SK-MEL-5 (cell line): ENCODE results near the gene SLC25A30. TPM values are rescaled to one million over a fixed set of nuclear protein-coding genes. Genes with fewer than 3 reads are reported as not detected.
"Not testable (repeated sequence)": the region's sequence is repeated elsewhere in the genome, so short reads cannot be mapped to it uniquely, and the experiment has no call there.

ENCODE experiments used
- DNase-seq: peaks from one replicate; pipeline ENCODE4 v3.0.0-alpha.2; 2016; ENCODE audit warnings: low read depth, low spot score
- in situ Hi-C: cut with HindIII; loops from 2 replicates; pipeline ENCODE4 v1.10.0; 2016; ENCODE audit warnings: low sequenced_read_pairs, high pct_unique_total_duplicates, low pct_unique_long_range_greater_than_20kb
- total RNA-seq: library from RNA; depleted of rRNA; stranded (reverse); fragments of >200 nt; shearing (Covaris generic); gene quantifications from 2 replicates; pipeline ENCODE4 v1.2.3, GENCODE V29; 2014

The SLC25A30 gene
- total RNA-seq, 1 experiment from 2014 or later: 14.9 TPM

DNA sequence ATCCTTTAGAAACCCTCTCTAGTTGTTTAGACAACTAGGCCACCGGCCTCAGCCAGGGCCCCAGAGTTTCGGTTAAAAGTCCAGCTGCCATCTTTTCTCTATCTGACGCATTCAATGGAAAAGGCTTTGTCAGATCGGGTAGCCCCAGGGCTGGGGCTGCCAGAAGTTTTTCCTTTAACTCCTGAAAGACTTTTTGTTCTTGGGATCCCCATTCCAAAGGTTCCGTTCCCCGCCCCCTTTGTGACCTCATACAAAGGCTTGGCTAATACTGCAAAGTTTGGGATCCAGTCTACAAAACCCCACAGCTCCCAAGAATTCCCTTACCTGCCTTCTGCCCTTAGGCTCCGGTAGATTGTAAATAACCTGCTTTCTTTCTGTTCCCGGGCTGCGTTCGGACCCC is 38.7 kb downstream of the SLC25A30 start:
- peak; percentile 93 for DNase-seq
- in situ Hi-C loops: not testable (repeated sequence)

DNA sequence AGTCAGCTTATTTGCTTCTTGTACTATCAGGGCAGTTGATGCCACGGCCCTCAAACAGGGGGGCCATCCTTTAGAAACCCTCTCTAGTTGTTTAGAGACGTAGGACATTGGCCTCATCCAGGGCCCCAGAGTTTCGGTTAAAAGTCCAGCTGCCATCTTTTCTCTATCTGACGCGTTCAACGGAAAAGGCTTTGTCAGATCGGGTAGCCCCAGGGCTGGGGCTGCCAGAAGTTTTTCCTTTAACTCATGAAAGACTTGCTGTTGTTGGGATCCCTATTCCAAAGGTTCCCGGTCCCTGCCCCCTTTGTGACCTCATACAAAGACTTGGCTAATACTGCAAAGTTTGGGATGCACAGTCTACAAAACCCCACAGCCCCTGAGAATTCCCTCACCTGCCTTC is 39.4 kb downstream of the SLC25A30 start:
- DNase-seq: peak; percentile 73
- in situ Hi-C loops: not testable (repeated sequence)

DNA sequence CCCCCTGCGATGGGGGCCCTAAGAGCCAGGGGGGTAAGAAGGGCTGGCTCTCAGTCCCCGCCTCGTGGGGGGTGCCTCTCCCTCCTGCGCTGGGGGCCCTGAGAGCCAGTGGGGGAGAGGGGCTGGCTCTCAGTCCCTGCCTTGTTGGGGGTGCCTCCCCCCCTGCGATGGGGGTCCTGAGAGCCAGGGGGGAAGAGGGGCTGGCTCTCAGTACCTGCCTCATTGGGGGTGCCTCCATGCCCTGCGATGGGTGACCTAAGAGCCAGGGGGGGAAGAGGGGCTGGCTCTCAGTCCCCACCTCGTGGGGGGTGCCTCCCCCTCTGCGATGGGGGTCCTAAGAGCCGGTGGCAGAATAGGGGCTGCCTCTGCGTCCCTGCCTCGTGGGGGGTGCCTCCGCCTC is 40.9 kb downstream of the SLC25A30 start:
- in situ Hi-C loops, DNase-seq: not testable (repeated sequence)

DNA sequence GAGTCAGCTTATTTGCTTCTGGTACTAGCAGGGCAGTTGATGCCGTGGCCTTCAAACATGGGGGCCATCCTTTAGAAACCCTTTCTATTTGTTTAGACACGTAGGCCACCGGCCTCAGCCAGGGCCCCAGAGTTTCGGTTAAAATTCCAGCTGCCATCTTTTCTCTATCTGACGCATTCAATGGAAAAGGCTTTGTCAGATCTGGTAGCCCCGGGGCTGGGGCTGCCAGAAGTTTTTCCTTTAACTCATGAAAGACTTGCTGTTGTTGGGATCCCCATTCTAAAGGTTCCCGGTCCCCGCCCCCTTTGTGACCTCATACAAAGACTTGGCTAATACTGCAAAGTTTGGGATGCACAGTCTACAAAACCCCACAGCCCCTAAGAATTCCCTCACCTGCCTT is 41.5 kb downstream of the SLC25A30 start:
- in situ Hi-C loops: not testable (repeated sequence)

DNA sequence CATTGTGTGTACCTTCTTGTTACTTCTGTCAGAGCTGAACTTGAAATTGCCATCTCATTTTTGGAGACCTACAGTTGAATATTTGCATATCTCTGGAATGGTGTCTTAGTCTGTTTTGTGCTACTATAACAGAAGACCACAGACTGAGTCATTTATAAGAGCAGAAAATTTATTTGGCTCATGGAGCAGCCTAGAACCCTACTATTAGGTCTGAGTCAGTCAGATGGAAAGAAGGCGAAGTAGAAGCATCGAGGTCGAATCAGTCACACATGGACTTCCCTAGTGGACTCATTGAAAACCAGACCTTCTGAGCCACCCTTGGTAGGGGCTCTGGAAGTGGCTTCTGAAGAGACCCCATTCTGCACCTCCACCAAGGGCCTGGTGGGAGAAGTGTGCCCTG is 43.3 kb downstream of the SLC25A30 start:
- in situ Hi-C loops: no loop called here
- DNase-seq: no peak

More for the DNA sequence above, 41.5 kb downstream of the SLC25A30 start:
- peak; percentile 86 for DNase-seq

DNA sequence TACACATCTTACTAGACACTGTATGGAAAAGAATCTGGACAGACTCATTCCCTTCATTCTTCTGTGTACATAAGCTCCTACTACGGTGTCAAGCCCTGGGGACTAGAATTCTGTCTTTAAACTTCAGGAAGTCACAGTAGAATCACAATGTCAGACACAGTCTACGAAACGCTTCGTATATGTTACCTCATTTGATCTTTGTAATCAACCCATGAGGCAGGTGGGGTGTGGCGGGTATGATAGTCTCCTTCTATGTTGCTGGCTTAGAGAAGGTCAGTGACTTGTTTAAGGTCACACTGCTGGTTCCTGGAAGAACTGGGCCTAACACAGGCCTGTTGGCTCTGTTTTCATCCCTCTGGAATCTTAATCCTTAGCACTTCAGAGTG is 45.0 kb downstream of the SLC25A30 start:
- no peak for DNase-seq
- in situ Hi-C loops: no loop called here

DNA sequence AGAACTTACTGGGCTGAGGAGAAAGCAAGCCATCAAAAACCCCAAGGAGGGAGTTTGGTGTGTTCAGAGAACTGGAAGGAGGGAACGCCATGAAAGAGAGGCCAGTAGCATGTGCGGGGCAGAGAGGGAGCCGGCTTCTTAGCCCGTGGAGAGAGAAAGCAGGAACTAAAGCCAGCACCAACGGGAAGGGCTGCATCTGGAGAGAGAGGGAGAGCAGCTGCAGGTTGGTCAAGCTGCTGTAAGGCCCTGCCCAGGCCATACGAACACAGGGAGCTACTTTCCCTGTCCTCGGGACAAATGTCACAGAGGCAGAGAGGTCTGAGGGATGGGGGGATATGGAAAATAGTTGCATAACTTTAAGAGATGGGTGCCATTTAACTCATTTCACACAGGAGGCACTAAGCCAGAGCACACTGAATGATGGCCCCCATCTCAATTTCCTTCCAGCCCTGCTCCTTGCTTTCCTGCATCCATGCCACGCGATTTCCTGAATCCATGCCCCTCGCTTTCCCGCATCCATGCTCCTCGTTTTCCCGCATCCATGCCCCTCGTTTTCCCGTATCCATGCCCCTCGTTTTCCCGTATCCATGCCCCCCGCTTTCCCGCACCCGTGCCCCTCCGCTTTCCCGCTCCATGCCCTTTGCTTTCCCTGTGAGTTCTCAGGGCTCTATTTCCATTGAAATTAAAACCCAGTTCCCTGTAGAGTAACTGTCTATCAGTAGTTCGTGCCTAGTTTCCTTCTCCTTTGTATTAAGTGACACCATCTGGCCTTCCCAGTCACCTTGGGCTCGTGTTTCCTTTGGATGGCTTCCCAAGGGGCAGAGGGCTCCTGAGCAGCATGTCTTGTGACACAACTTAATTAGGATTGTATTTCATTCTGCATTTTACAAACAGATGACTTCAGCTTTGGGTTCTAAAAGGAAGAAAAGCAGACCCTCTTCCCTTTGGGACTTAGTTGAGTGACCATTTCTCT is 45.7 kb downstream of the SLC25A30 start:
- no peak for DNase-seq
- in situ Hi-C loops: no loop called here

DNA sequence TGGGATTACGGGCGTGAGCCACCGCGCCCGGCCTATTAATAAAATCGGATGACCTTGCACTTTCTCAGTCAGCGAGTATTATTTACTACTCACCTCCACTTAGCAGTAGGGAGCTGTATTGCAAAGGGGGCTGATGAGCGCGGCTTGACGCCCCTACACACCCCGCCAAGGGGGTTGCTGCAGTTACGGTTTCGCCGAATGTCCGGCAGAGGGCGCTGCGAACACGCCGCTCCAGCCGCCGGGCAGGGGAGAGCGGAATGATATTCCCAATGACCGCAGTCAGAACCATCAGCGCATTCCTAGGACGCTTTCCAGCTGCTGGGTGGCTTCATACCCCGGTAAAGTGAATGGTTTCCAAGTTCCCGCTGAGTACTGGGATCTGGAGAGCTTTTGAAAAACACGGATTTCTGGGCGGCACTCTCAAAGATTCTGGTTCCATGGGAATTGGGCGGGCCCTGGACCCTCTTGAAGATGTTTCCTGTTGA is 47.2 kb downstream of the SLC25A30 start:
- in situ Hi-C loops: no loop called here

DNA sequence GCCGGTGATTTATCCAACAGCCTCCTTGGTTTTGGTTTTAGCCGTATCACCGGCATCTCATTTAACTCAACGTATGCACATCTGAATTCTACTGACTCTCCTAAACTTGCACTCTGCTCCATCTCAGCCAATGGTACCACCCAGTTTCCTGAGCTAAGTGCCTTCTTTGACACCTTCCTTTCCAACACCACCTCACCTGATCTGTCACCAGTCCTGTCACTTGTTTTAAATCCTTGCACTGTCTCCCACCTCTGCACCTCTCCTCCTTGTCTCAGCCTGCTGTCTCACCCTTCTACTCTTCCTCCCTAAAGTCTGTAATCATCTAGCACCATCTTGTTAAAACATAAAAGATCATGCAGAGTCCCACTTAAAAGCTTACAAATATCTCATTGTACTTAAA is 49.1 kb downstream of the SLC25A30 start:
- in situ Hi-C loops: no loop called here
- no peak for DNase-seq

More for the DNA sequence above, 47.2 kb downstream of the SLC25A30 start:
- DNase-seq: peak; percentile 78

DNA sequence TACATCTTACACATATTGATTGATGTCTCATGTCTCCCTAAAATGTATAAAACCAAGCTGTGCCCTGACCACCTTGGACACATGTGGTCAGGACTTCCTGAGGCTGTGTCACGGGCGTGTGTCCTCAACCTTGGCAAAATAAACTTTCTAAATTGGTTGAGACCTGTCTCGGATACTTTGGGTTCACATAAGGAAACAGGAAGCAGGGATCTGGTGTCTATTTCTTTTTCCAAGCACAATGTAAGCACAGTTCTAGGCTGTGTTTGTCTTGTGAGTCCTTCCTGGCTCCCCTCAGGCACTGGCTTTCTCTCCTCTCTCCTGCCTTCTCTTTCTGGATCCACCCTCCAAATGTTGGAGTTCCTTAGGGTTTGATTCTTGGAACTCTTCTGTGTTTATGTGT is 49.6 kb downstream of the SLC25A30 start:
- peak; percentile 78 for DNase-seq
- in situ Hi-C loops: no loop called here

DNA sequence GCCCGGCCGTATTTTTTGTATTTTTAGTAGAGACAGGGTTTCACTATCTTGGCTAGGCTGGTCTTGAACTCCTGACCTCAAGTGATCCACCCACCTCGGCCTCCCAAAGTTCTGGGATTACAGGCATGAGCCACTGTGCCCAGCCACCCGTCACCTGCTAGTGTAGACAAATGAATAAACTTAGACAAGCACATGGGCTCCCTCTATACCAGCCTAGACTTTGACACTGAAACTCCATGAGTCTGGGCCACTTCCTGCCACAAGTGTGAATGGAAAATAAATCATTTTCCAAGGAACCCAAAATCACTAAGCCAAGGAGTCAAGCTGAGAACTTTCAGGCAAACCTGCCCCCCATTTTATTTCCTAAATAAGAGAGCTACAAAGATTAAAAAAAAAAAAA is 50.2 kb downstream of the SLC25A30 start:
- DNase-seq: no peak
- in situ Hi-C loops: no loop called here

DNA sequence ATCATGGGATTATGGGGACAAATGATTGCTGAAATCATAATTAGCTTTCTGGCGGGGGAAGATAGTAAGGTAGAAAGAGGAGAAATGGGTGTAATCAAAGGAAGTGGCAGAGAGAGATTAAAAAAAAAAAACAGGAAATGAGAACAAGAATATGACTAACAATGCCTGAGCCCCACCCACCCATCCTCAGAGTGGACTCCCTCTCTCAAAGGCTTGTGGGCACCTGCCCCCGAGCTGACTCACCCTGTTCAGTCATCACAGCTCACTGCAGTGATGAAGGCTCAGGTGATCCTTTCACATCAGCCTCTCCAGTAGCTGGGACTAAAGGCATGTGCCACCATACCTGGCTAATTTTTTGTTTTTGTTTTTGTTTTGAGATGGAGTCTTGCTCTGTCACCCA is 50.8 kb downstream of the SLC25A30 start:
- in situ Hi-C loops: no loop called here
- peak; percentile 33 for DNase-seq

DNA sequence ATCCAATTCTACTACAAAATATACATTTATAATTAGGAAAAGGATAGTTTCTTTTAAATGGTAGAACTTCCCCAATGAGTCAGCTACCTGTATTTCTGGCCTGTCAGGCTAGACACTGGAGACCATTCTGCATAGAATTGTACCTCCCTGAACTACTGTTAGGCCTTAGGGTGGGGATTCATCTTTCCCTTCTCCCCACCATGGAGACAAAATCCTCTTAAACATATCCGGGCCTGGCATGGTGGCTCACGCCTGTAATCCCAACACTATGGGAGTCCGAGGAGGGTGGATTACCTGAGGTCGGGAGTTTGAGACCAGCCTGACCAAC is 52.7 kb downstream of the SLC25A30 start:
- in situ Hi-C loops: no loop called here
- DNase-seq: no peak

DNA sequence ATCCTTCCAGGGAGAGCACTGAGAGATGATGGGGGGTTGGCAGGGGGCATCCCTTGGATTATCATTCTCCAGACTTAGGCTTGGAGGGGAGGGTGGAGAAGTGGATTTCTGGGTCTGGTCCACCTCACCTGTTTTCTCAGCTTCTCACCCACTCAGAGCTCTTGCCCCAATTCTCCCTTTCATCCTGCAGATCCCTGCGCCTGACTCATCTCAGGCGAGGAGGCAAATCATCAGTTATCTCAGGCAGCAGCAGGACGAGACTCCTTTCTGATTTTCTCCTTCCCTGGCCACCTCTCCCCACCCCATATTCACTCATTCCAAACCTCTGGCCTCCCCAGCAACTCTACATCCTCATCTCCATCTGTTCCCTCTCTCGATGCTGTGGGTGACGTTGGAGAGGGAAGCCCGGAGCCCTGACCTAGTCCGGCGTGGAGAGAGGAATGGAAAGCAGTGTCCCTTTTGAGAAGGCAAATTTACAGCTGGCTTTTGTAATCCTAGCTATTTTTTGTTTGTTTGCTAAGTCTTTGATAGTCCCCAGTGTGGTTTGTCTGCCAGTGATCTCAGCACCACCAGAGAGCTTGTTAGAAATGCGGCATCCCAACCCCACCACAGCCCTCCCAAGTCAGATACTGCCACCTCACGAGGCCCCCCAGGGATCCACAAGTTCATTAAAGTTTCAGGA is 53.2 kb downstream of the SLC25A30 start:
- no peak for DNase-seq
- in situ Hi-C loops: no loop called here

DNA sequence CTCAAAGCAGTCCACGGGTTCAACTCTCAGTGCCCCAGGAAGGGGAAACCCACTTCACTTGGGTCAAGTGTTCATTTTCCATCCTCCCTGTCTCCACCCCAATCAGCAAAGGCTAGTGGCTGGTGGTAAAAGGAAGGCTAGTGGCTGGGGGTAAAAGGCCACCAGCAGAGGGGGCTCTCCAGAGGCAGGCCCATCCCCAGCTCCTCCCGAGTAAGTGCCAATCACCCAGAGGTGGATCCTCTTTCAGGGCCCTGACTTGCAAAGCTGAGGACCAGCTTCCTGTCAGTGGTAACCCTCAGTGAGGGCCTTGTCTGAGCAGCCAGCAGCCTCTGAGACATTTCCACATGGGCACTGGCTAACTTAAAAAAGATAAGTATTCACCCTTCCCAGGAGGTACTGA is 55.2 kb downstream of the SLC25A30 start:
- in situ Hi-C loops: no loop called here

DNA sequence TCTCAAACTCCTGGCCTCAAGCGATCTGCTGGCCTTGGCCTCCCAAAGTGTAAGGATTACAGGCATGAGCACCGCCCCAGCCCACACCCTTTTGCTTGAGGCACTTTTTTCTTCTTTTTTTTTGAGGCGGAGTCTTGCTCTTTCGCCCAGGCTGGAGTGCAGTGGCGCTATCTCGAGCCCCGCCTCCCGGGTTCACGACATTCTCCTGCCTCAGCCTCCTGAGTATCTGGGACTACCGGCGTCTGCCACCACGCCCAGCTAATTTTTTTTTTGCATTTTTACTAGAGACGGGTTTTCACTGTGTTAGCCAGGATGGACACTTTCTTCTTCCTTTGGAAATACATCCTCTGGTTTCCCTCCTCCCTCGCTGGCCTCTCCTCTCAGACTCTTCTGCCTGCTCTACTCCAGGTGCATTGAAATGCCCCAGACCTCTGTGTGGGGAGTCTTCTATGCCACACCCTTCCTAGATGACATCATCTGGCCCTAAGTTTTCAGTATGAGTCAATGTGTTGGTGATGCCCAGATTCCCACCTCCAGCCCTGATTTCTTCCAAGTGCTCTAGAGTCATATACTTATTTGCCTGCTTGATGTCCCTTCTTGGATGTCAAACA is 56.5 kb downstream of the SLC25A30 start:
- in situ Hi-C loops: no loop called here
- no peak for DNase-seq

More for the DNA sequence above, 55.2 kb downstream of the SLC25A30 start:
- peak; percentile 63 for DNase-seq

DNA sequence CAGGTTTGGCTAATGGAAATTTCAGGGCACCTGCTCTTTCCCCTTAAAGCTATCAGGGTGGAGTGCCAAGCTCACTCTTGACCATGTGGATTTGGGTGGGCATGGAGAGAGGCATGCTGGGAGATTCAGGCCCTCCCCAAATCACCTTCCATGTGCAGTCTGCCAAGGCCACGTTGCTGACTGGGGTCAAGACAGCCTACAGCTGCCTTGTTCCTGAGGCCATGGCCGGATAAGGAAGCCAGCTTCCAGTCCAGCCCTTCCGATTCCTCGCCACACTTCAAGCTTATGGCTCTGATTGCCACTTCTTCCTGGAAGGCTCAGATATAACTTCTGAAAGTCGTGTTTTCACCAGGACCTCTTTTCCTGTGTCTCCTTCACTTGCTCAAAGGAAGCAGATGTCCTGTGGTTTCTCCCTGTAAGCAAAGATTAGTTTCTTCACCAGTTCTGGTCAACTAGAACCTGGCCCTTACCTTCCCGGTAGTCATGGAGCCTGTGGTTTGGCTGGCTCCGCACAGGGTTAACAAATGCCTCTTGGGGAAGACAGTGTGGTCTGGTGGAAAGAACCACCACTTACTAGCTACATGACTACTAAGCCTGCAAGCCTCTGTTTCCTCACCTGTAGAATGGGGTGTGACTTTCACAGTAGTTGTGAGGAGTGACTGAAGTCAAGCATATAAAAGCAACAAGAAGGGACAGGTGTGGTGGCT is 61.1 kb downstream of the SLC25A30 start:
- no peak for DNase-seq
- in situ Hi-C loops: no loop called here

DNA sequence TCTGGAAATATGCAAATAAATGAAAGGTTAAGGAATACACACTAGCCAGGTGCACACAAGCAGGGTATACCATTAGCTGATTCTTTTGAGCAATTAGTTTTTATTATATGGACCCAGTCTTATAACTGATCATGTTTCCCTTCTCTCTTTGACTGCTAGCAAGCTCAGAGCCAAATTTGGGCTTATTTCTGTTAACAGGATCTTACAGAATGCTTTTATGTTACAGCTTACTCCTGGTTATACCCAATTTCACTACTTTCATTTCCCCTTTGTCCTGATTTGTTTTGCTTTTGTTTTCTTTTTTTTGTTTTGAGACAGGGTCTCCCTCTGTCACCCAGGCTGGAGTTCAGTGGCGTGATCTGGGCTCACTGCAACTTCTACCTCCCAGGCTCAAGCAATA is 64.3 kb downstream of the SLC25A30 start:
- no peak for DNase-seq
- in situ Hi-C loops: no loop called here
